GM21723 (cell line): ENCODE results near the gene SNAI3.
A peak's percentile ranks its signal among the peaks of the same experiment; 100 is the strongest.

Source experiments
- ATAC-seq: cut with Tn5 transposase; IDR thresholded peaks from one replicate; pipeline ENCODE4 v1.9.1; 2021; ENCODE audit warnings: mild to moderate bottlenecking, moderate library complexity; ENCODE audit not compliant: unreplicated experiment

SNAI3 gene

GRCh38 chr16:88651989-88652761 lies 34.1 kb downstream of the SNAI3 start:
- peak; percentile 0 for ATAC-seq

DNA sequence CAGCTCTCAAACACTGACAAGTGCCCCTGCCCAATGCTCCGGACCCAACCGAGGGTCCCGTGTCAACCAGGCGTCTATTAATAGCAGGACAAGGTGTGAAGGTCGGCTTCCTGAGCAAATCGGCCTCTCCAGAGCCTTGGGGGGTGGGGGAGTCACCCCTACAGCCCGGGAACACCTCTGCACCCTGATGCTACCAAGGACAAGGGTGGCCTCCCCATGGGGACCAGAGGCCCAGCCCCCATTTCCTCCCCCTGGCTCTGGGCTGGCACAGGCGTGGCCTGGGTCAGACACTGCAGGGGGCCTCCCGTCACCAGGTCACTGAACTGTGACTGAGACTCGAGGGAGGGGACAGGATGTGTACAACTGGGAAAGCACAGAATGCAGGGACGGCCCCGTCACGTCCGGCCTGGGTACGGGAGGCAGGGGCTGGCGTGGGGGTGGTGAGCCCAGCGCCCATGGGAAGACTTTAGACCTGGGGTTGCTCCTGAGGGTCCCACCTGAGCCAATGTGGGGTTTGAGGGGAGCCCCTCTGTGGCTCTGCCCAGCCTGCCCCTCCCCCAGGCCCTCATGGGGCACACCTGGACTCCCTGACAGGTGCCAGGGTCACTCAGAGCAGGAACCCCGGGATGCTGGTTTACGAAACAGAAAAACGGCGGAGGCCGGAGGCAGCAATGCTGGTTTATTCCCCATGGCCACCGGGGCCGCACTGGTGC lies 34.9 kb downstream of the SNAI3 start:
- peak; percentile 72 for ATAC-seq

DNA sequence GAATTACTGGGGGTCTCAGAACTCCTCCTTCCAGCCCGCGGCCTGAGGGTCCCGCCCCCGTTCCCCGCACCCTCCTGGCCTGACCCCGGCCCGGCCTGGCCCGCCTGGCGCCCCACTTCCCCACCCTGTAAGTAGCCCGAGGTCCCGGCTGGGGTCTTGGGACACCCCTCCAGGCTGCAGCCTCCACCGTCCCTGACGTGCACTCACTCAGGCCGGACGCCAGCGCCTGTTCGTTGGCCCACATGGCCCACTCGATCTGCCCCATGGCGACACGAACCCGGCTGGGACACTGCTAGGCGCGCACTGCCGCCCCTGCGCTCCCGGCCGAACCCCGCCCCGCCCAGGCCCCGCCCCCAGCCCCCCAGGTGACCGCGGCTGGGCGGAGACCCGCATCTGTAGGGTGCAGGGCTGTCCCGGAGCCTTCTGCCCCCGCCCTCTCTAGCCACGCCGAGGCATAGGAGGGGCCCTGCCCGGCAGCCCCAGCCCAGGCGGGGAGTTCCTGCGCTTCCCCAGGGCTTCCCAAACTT lies 35.5 kb downstream of the SNAI3 start, which contains the start of gene CYBA:
TSS of gene CYBA (minus strand) at position 305 of the 527 bp plus-strand sequence. CDS start at position 265, 40 bp downstream.
- peak; percentile 75 for ATAC-seq

DNA sequence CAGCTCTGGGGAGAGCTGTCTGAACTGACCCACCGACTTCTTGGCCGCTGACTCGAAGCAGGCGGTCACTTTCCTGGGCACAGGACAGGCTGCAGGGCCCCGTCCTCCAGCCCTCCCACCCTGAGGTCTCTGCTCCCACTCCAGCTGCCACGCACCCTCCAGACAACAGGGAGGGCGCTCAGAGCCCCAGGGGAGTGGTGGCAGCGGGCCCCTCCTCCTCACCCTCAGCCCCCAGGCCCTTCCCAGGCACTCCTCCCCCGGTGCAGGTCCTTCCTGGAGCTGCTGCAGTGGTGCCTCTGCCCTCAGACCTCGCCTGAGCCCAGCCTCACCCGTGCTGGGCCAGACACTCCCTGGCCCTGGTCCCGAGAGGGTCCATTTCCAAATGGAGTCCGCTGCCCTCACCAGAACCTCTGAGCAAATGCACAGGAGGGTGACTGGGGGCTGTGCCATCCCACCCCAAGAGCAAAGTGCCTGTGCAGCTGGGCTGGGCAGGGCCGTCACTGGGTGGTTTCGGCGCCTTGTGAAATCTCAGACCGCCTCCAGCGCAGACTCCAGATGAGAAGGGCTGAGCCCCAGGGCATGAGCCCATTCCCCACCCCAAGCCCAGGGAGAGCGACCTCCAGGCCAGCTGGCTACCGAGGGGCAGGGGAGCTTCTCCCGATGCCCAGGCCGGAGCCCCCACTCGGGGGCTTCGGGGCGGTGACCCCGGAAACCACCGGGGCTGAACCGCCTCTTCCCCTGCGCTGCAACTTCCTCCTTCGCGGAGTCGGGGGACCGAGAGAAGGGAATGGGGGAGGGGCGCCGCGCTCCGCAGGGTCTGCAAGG lies 36.2 kb downstream of the SNAI3 start:
- ATAC-seq, result peak; percentile 15

DNA sequence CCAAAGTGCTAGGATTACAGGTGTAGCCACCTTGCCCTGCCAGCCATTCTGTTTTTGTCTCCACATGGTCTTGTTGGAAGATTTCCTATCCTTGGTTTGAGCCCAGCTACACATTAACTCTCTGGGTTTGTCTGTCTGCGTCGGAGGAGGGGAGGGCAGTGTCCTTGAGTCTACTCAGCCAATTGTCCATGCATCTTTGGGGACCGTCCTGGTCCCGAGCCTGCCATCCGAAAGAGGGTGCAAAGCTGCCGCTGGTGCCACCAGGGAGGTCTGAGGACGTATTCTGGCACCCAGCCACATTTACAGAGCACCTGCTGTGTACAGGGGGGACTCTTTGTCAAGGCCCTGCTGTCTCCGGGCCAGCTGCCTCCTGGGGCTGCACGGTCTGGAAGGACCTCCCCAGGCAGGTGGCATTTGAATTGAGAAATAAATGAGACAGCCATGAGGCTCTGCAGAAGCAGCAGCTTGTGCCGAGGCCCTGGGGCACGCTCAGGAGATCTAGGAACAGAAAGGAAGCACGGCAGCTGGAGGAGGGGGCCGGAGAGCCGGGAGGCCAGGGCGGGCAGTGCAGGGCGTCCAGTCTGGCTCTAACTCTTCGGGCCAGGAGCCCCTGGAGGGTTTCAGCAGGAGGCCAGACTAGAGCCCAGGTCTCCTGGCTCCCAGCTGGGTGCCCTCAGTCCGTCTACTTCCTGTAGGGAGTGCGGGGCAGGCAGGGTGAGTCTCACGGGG lies 36.9 kb downstream of the SNAI3 start:
- ATAC-seq, result no peak

- ATAC-seq, result no peak
These were observed 38.9 kb downstream of the SNAI3 start for GRCh38 chr16:88647178-88648070.

DNA sequence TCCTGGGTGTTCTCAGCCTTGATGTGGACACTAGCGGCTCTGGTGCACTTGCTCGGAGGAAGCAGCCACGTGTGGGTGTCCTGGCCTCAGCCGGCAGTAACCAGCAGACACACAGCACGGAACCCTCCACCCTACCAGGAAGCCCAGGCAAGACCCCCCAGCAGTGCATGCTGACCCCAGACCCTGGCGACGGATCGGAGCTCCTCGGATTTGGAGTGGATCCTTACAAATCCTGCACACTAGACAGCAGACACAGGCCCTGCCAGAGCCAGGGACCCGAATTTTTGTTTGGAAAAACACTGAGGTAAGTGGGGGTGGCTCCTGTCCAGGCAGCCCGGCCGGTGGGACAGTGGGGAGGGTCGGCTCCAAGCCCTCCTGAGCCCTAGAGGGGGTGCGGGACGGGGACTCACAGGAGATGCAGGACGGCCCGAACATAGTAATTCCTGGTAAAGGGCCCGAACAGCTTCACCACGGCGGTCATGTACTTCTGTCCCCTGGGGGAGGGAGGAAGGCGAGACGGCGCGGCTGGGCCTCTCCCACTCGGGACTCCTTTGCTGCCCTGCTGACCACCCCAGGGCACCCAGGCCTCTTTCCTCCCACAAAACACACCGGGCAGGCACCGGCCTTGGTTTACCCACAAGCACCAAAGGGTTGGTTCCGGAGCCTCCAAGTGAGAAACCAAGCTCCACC lies 39.8 kb downstream of the SNAI3 start:
- ATAC-seq, result no peak

DNA sequence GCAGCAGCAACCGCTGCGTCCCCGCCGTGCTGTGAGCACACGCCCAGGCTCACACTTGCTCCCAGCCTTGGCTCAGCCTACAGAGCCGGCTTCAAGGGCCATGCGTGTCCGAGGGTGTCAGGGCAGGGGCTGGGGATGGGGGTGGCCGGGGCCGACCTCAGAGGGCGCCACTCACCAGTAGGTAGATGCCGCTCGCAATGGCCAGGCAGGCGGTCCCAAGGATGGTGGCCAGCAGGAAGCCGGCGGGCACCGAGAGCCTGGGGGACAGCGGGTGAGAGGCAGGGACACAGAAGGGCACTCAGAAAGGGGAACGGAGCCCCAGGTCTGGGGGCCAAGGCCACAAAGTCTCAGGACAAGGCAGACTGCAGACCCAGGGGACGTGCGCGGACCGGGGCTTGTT lies 40.4 kb downstream of the SNAI3 start:
- ATAC-seq, result no peak

GRCh38 chr16:88645455-88645854 lies 40.9 kb downstream of the SNAI3 start:
- no peak for ATAC-seq

DNA sequence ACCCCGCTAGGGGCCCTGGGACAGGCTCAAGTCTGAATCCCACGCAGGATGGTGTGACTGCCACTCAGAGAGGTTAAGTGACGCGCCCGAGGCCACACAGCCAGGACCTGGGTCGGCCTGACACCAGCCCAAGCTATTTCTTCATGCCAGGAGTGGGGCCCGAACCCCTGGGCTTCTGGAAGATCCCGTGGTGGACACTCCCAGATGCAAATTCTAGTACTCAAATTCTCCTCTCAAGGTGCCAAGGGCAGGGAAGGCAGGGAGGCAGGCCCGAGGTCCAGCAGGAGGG lies 42.7 kb downstream of the SNAI3 start:
- ATAC-seq, result no peak

GRCh38 chr16:88642881-88643643 lies 43.2 kb downstream of the SNAI3 start:
- ATAC-seq, result no peak

DNA sequence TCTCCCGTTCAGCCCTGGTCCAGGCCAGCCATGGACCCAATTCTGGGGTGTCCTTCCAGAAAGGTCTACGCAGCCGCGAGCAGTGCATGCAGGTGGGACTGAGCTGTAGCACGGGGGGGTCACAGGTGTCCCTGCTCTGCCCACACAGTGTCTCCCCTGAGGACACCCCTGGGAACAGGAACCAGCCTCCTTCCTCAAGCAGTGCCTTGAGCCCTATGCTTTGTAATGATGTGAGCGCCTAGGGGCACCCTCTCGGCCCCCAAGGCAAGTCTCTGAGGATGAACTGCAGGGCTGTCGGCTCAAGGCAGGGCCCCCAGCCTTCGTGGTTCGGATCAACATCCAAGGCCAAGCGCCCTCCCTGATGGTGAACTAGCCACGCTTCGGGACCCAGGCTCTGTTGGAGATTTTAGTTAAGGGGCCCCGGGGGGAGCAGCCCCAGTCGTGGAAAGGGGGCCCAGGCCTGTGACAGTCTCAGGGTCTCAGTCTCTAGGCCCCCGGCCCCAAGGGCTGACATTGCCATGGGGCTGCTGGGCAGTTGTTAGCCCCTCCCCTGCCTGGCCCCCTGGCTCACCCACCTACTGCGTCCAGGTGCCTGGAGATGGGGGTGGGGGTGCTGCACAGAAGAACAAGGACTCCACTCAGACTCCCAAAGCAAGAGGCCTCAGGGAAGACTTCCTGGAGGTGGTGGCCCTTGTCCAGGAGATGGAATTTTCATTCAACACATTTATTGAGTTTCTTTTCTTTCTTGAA lies 45.6 kb downstream of the SNAI3 start:
- ATAC-seq, result no peak

- no peak for ATAC-seq
These were observed 46.2 kb downstream of the SNAI3 start for GRCh38 chr16:88640039-88640495.

DNA sequence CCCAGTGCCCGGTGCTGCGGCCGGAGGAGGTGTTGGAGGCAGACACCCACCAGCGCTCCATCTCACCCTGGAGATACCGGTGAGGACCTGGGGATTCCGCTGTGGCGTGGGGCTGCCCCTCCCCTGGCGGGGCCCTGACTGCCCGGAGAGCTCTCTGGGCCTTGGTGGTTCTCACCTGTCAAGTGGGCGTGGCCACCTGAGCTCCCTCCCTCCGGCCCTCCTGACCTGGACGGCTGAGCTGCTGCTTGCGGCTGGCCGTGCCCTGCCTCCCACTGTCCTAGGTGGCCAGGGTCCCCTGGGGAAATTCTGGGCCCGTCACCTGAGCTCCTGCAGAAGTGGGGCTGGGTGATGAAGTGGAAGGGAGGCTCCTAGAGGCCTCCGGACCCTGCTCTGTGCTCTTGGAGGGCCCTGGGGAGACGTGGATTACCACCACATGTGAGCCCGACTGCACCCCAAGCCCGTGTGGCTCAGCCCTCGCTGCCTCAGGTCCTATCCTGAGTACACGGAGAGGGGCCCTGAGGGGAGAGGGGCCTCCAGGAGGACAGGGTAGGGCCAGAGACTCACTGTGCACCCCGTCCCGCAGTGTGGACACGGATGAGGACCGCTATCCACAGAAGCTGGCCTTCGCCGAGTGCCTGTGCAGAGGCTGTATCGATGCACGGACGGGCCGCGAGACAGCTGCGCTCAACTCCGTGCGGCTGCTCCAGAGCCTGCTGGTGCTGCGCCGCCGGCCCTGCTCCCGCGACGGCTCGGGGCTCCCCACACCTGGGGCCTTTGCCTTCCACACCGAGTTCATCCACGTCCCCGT lies 46.9 kb downstream of the SNAI3 start:
- ATAC-seq, result no peak

- no peak for ATAC-seq
These were observed 47.7 kb downstream of the SNAI3 start, which contains the start of gene IL17C for GRCh38 chr16:88638323-88639230. IL17C (plus strand) TSS chr16:88638572; CDS start chr16:88638642, 70 bp downstream.
